Measurements from ENCODE around the gene ASCC1. TPM values are rescaled to one million over a fixed set of nuclear protein-coding genes. Genes with fewer than 3 reads are reported as not detected.
"Not testable (repeated sequence)": the region's sequence is repeated elsewhere in the genome, so short reads cannot be mapped to it uniquely, and the experiment has no call there.

ASCC1 gene
- total RNA-seq, 1 donor from 2014 or later: 33.3 TPM

DNA sequence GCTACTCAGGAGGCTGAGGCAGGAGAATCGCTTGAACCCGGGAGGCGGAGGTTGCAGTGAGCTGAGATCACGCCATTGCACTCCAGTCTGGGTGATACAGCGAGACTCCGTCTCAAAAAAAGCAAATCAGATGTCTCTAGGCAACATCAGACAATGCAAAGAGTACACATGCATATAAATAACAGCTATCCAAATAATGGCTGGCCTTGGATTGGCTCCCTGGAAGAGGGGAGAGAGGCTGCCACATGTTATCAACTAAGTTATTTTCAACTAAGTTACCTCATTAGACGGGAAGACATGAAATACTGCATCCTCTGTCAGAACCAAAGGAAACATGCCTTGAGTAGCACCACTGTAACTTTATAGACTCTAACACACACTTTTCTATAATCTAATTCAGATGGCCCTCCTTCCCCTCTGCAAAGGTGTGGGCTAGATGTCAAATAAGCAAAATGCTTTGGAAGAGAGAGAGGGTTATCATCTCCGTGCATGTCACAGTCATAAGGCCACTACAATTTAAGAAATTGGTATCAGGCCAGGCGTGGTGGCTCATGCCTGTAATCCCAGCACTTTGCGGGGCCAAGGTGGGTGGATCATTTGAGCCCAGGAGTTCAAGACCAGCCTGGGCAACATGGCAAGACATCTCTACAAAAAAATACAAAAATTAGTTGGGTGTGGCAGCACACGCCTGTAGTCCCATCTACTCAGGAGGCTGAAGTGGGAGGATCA, 105.2 kb downstream of the ASCC1 start:
- H3K9me3 Mint-ChIP-seq (ENCODE audit: unreplicated experiment): no peaks in the 10 kb centered on the region
- no peak overlapping the region for H3K27ac Mint-ChIP-seq (ENCODE audit: unreplicated experiment)
- no peaks in the 10 kb centered on the region for H3K27me3 Mint-ChIP-seq (ENCODE audit: unreplicated experiment)
- peaks cover 16% of the 10 kb centered on the region for H3K4me1 Mint-ChIP-seq (ENCODE audit: low read depth, unreplicated experiment)
- DNase-seq: no peak
- no peak overlapping the region for H3K4me3 Mint-ChIP-seq (ENCODE audit: unreplicated experiment)
- H3K36me3 Mint-ChIP-seq (ENCODE audit: unreplicated experiment): peaks cover 8% of the 10 kb centered on the region
- no peak for TF ChIP-seq CTCF (IDR thresholded peaks at IDR 0.05; ENCODE audit: partially characterized antibody, unreplicated experiment)

- Mint-ChIP-seq H3K36me3 (ENCODE audit: unreplicated experiment) (no peaks in the 10 kb centered on the region), H3K4me1 (ENCODE audit: low read depth, unreplicated experiment) (peaks cover 25% of the 10 kb centered on the region), H3K27ac (ENCODE audit: unreplicated experiment) (peak overlapping the region; percentile 83), H3K9me3 (ENCODE audit: unreplicated experiment) (no peaks in the 10 kb centered on the region), H3K27me3 (ENCODE audit: unreplicated experiment) (no peaks in the 10 kb centered on the region), H3K4me3 (ENCODE audit: unreplicated experiment) (no peak overlapping the region)
- no peak for DNase-seq
- TF ChIP-seq CTCF (IDR thresholded peaks at IDR 0.05; ENCODE audit: partially characterized antibody, unreplicated experiment): no peak
Observed at GRCh38 chr10:72109636-72110157, 106.4 kb downstream of the ASCC1 start.

DNA sequence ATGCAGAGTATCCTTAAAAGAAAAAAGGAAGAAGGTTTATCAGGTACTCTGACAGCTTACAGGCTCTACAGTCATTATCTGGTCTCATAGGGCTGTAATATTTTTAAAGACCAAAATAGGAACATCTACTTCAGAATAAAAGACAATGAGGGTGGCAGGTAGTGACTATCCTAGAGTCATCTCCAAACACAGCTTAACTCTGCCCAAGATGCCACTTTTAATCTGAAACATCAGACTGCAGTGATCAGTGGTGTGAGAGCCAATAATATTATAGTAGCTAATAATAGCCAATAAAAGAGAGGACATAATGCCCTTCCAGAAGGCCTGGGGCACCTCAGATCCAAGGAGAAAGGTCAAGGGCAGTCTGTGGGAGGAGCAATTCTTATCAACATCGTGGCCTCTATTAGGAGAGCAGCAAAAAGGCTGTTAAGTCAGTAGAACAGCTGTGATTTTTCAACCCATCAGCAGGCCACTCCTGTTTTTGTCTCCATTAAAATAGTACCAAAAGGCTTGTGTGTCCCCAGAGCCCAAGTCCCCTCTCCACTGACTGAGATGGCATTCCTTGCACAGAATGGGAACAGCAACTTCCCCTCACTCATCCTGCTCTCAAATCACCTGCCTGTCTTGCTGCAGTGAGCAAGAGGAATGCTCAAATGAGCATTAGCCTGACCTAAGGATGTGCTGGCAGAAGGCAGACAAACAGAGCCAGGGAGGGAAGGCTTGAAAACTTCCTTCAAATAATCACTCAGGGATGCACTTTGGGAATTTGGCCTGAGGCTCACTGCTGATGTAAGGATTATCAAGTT, 107.0 kb downstream of the ASCC1 start:
- H3K36me3 Mint-ChIP-seq (ENCODE audit: unreplicated experiment): no peaks in the 10 kb centered on the region
- no peak overlapping the region for H3K4me3 Mint-ChIP-seq (ENCODE audit: unreplicated experiment)
- H3K27me3 Mint-ChIP-seq (ENCODE audit: unreplicated experiment): no peaks in the 10 kb centered on the region
- peaks cover 29% of the 10 kb centered on the region for H3K4me1 Mint-ChIP-seq (ENCODE audit: low read depth, unreplicated experiment)
- peak overlapping the region; percentile 83 for H3K27ac Mint-ChIP-seq (ENCODE audit: unreplicated experiment)
- no peaks in the 10 kb centered on the region for H3K9me3 Mint-ChIP-seq (ENCODE audit: unreplicated experiment)
- no peak for TF ChIP-seq CTCF (IDR thresholded peaks at IDR 0.05; ENCODE audit: partially characterized antibody, unreplicated experiment)
- no peak for DNase-seq

- peaks cover 31% of the 10 kb centered on the region for H3K4me1 Mint-ChIP-seq (ENCODE audit: low read depth, unreplicated experiment)
- H3K9me3 Mint-ChIP-seq (ENCODE audit: unreplicated experiment); H3K36me3 Mint-ChIP-seq (ENCODE audit: unreplicated experiment); DNase-seq; H3K27ac Mint-ChIP-seq (ENCODE audit: unreplicated experiment); H3K27me3 Mint-ChIP-seq (ENCODE audit: unreplicated experiment); H3K4me3 Mint-ChIP-seq (ENCODE audit: unreplicated experiment): not testable (repeated sequence)
Observed at GRCh38 chr10:72108004-72108370, 108.1 kb downstream of the ASCC1 start.

DNA sequence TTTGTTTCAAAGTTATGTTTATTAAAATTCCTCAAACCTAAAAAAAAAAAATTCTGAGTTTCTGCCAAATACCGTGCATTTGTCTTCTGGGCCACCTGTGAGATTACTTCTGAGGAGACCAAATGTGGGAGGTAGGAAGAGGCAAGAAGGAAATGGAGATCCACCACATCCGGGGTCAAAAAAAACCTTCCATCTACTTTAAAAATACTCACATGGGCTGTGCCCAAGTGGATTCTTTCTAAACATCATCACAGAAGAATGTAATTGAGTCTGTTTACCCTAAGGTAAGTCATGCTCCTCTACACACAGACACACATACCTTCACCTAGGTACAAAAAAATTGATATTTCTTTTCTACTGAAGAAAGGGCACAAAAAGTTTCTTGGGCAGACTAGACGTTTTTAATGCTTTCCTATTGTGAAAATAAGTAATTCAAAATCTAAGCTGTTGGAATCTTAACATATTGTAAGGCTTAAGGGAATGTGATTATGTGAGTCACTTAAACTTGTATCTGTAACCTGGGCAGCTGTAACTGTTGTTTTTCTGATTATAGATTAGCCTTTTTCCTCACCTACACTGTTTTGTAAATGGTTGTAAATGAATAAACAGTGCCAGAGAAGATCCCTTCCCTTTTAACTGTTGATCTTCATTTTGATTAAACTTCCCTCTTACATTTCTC, 108.6 kb downstream of the ASCC1 start:
- H3K9me3 Mint-ChIP-seq (ENCODE audit: unreplicated experiment): no peaks in the 10 kb centered on the region
- H3K4me3 Mint-ChIP-seq (ENCODE audit: unreplicated experiment): no peak overlapping the region
- H3K27ac Mint-ChIP-seq (ENCODE audit: unreplicated experiment): no peak overlapping the region
- TF ChIP-seq CTCF (IDR thresholded peaks at IDR 0.05; ENCODE audit: partially characterized antibody, unreplicated experiment): no peak
- peaks cover 31% of the 10 kb centered on the region for H3K4me1 Mint-ChIP-seq (ENCODE audit: low read depth, unreplicated experiment)
- no peak for DNase-seq
- no peaks in the 10 kb centered on the region for H3K27me3 Mint-ChIP-seq (ENCODE audit: unreplicated experiment)
- H3K36me3 Mint-ChIP-seq (ENCODE audit: unreplicated experiment): no peaks in the 10 kb centered on the region

All from glutamatergic neuron (in vitro differentiated cells).